Stimulated activated CD8-positive, alpha-beta memory T cell treated with anti-CD3 and anti-CD28 coated beads, Interleukin-2, amount 100 ng/mL, for 48 hours (primary cell): ENCODE measurements around the gene TRPC1.

Source experiments
- DNase-seq, 2 donors: peaks; one replicate each; pipeline ENCODE4 v3.0.0-alpha.2; 2020; ENCODE audit warnings: low read depth in 2 of 2

Gene TRPC1

DNA sequence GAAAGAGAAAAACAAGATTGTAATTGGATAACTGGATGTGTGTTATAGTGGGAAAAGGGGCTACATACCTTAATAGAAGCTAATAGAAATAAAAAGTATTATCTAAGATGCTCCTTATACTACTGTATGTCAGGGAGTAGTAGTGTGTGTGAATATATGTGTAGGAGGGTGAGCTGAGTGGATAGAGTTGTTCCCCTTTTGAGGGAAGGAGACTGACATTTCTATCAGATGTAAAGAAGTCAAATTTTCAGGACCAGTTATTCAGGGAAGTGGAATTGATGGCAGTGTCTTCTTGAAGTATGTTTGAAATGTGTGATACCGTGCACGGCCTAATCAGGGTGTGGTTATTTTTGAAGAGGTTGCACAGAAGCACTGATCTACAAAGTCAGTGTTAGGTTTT, 116.0 kb downstream of the TRPC1 start:
- DNase-seq: no peak

DNA sequence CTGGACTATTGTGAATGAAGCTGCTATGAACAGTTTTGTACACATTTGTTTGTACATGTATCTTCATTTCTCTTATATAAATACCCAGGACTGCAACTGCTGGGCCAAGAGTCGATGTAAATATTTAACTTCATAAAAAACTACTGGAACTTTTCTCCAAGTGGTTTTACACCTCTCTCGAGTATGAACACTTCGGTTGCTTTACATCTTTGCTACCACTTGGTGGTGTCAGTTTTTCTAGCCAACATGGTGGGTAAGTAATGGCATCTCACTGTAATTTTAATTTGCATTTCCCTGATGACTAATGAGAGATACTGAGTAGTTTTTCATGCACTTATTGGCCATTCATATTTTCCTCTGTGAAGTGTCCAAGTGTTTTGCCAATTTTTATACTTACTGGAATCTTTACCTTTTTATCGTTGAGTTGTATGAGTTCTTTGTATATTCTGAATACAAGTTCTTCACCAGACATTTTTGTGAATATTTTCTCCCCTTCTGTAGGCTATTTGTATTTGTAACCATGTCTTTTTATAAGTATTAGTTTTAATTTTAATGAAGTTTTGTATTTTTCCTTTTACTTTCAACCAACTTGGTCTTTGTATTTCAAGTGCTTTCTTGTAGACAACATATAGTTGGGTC, 120.6 kb downstream of the TRPC1 start:
- no peak for DNase-seq

DNA sequence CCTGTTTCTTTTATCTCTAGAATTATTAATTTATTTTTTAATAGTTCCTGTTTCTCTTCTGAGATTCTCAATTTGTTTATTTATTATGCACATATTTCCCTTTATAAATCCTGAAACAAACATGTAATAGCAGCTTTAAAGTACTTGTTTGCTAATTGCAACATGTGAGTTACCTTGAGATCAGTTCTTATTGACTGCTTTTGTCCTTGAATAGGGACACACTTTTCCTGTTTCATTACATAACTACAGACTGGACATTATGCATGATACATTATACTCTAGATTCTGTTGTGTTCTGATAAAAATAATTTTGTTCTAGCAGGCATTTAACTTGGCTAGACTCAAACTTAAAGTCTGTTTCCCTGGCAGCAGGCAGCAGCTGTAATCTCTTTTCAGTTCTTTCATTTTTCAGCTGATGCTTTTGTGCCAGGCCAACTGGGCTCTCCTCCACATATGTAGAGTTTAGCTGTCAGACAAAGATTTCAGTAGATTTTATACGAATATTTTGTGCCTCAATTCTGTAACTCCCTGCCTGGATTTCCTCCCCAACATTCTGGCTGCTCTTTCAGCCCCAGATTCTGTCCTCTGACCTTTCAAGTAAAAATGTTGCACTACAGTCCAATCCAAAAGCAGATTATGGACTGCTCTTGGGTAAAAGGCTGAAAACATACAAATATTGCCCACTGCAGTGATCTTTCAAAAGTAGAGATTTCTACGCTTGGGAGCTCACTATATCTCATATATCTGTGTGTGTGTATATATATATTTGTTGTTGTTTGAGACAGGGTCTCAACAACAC, 123.1 kb downstream of the TRPC1 start:
- no peak for DNase-seq

DNA sequence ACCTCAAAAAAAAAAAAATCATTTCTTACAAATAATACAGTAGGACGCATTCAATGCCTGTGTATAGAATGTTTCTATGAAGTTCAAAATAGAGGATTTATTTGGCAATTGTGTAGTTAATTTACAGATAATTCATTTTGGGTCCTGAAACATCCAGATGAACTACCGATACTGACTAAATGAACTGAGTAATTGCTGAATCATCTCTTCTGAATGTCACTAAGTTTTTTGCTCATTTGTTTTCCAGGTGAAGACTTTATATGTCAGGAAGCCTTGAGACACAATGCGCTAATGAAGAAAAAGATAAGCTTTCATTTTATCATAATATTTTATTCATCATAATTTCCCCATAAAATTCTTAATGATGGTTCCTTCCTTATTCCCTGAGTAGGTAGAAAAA, 125.3 kb downstream of the TRPC1 start:
- no peak for DNase-seq

DNA sequence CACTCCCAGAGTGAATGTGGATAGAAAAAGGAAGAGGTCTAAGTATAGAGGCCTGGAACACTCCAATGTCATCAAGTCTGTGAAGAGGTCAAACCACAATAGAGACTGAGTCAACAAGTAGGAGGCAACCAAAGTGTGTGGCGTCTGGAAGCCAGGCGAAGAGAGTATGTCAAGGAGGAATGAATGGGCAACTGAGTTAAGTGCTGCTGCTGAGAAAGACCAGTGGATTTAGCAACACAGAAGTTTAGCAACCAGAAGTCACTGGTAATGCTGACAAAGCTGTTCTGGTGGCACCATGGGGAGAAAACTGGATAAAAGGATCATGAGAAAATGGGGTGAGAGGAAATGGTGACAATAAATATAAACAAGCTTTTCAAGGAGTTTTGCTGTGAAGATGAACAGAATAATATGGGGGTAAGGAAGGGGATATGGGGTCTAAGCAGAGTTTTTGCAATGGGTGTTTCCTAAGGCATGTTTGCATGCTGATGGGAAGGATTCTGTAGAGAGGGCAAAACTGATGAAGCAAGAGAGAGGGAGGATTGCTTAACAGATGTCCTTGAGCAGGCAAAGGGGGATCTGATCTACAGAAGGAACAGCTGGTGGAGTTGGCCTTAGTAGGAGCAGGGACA, 126.7 kb downstream of the TRPC1 start:
- DNase-seq: no peak

DNA sequence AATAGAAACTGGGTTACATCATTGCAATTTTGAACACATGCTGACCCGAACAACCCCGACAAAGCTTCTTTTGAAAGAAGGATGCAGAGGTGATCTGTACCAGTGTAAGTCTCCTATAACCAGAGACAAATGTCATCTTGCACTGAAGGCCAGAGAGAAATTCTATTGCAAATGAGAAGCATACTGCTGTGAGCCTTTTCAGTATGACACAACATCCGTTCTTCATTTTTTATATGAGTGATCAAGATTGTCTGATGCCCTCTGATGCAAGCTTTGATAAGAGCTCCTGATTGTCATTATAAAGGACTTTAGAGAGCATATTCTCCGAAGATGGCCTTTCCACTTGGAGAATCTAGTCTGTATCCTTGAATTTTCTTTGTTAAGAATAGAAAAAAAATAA, 128.2 kb downstream of the TRPC1 start:
- DNase-seq: no peak

DNA sequence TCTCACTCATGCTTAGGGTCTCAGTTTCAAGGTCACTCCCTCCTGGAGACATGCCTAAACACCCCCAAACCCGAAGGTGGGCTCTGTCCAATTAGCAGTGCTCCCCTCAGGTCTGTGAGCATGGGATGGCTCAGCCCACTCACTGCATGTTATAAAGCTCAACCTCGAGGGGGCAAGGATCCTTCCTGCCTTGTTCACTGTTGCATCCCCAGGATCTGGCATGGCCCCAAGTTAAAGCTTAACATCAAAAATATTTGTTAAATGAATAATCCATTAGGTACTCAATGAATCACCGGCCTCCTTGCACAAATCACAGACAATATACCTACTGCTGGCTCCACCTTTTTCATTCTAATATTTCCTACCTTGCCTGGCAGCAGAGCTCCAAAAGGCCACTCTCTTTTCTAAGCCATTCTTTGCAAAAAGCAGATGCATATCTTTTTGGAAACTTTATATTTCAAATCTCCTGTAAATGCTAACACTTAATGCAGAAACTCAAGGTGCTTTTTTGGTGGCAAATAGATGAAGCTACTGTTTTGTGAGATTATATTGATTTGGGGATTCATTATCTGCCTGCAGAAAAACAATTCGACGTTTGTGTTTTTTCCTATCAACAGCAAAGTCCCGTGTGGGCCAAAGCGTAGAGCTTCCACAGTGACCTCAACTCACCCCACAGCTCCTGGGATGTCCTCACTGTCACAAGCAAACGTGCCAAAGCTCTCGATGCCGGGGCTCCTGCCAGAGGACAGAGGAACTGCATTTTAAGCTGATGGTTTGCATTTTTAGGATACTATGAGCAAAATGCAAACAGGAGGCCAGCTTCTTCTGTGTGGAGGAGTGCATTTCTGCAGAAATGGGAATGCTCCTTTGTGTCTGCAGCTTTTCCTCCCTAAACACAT, 129.7 kb downstream of the TRPC1 start:
- no peak for DNase-seq

DNA sequence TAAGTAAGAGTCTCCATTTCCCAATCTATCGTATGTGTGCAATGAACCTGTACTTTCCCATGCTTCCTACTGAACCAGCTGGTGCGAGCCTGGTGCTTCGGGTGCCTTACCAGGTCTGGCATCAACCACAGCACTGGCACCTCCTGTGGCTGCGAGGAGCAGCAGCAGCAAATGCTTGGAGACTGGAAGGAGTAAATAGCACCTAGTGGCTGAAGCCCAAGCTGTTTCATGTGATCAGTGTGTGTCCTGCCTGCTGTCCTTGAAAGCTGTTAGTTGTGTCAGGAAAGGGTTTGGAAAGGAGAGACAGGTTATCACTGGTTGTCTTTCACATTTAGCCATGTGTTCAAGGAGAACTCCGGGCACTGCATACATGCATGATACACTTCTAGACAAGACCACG, 133.2 kb downstream of the TRPC1 start:
- no peak for DNase-seq
